Measurements from ENCODE around the gene KIAA0825.
"Not testable (repeated sequence)": the region's sequence is repeated elsewhere in the genome, so short reads cannot be mapped to it uniquely, and the experiment has no call there.

KIAA0825 gene

DNA sequence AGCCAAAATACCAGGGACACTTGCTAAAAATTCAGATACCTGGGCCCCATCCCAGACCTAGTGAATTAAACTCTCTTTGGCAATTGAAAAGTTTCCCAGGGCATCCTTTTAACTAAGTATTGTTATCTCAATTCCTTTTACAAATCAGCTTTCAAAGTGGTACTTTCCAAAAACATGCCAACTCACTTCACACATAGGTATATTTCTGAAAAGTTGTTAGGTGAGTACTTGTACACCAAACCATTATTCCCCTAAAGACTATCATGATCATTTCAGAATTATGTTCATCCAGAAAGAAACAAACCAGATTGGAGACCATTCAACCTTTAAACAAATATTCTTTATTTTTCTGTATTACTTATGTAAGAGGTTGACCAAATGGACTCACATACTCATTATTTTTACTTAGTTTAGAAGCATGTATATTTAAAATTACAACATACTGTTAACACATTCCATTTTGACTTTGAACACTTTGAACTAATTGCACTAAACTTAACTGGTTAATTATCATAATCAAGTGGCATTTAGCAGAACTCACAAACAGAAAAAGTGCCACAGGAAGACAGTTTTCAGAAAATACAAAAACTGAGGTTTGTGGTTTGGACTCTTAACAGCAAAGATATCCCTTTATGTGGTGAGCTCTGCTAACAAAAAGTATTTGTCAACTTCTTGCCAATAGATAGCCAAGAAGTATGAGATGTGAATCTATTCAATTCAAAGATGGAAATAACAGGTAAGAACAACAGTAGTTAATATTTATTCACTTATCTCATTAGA, 40.7 kb downstream of the KIAA0825 start:
- DNase-seq, result peak in 1 of 6 experiments; percentile 3

DNA sequence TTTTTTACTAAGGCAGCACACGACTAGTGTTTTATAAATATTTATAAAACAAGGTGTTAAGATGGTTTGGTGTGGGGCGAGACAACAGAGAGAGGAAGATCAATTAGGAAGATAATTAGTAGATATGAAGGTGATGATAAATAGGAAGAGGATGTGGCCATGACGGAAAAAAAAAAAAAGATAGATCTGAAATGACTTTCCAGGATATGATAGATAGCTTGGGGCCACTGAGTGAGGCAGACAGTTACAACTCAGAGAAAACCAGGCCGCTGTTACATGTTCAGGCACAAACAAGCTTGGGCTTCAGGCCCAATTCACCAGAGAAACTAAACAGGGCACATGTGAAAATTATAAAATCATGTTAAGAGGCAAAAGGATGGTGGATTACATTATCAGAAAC, 43.2 kb downstream of the KIAA0825 start:
- no peak for DNase-seq

DNA sequence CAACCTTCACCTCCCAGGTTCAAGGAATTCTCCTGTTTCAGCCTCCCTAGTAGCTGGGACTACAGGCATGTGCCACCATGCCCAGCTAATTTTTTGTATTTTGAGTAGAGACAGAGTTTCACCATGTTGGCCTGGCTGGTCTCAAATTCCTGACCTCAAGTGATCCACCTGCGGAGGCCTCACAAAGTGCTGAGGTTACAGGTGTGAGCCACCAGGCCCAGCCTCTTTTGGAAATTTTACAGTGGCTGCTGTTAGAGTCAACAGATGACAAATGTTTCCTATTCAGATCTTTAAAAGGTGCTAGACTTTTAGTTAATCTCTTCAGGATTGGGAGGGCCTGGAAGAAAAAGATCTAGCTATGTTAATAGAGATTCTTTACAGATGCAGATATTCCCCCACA, 45.1 kb downstream of the KIAA0825 start:
- not testable (repeated sequence) for DNase-seq

DNA sequence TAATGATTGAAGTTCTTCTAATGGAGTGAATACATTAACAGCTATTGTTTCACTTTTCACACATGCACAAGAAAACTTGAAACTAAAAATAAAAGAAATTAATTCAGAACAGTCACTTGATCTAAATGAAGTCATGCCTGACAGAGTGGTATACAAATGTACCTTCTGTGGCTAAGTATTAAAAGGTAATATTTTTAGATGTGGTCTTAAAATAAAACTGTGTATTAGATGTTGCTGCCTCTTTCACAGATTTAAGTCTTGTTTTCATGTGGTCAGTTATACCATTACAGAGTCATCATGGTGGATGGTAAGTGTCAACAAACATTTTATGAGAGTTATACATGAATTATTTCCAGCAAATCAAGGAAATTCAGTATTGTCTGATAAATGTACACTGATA, 47.0 kb downstream of the KIAA0825 start:
- DNase-seq, result no peak

DNA sequence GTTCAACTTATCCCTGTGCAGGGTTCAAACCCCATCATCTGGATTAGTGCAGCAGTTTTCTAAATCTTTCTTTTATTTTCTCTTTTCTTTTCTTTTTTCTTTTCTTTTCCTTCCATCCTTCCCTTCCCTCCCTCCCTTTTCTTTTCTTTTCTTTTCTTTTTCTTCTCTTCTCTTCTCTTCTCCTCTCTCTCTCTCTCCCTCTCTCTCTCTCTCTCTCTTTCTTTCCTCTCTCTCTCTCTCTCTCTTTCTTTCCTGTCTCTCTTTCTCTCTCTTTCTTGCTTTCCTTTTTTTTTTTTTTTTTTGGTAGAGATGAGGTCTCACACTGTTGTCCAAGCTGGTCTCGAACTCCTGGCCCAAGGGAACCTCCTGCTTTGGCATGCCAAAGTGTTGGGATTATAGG, 53.6 kb downstream of the KIAA0825 start:
- DNase-seq, result no peak

DNA sequence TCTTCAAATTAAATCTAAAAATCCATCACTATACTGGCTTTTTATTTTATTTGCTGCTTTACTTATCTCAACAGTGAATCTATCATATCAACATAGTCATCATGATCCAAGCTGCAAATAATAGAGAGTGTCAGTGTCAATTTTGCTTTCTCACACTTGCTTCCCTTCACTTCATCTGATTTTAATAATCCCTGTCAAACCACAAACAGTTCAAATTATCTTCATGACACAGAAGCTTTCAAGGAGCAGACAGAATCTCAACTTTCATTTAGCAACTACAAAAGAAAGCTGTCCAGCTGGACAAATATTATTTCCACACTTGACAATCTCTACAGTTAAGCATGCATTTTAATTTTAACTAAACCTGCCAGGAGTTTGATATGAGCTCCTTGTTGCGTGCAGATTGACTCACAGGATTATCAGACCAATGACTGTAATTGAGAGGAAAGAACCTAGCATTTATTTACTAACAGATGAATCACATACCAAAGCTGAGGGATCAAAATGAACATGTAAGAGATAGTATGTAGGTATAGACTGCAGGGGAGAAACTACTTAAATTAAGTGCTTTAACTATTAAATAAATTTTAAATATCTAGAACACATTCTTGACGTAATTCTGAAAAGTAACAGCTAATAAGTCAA, 56.0 kb downstream of the KIAA0825 start:
- no peak for DNase-seq

DNA sequence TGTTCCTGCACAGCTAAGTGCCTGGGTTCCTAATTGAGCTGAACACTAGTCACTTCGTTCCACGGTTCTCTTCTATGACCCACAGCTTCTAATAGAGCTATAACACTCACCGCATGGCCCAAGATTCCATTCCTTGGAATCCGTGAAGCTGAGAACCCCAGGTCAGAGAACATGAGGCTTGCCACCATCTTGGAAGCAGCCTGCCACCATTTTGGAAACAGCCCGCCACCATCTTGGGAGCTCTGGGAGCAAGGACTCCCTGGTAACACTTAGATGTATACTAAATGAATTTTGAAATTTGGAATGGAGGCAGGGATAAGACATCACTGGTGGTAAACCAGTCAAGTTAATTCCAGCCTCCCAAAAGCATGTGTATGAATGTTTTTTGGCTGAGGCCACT, 60.4 kb downstream of the KIAA0825 start:
- DNase-seq, result no peak

DNA sequence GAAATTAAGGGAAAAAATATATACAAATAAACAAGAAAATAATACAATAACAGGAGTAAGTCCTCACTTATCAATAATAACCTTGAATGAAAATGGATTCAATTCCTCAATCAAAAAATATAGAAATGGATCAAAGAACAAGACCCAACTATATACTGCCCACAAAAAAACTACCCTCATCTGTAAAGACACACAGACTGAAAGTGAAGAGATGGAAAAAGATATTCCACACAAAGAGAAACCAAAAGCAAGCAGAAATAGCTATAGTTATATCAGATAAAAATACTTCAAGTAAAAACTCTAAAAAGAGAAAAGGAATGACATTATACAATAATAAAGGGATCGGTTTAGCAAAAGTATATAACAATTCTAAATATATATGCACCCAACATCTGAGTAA, 66.5 kb downstream of the KIAA0825 start:
- no peak for DNase-seq

DNA sequence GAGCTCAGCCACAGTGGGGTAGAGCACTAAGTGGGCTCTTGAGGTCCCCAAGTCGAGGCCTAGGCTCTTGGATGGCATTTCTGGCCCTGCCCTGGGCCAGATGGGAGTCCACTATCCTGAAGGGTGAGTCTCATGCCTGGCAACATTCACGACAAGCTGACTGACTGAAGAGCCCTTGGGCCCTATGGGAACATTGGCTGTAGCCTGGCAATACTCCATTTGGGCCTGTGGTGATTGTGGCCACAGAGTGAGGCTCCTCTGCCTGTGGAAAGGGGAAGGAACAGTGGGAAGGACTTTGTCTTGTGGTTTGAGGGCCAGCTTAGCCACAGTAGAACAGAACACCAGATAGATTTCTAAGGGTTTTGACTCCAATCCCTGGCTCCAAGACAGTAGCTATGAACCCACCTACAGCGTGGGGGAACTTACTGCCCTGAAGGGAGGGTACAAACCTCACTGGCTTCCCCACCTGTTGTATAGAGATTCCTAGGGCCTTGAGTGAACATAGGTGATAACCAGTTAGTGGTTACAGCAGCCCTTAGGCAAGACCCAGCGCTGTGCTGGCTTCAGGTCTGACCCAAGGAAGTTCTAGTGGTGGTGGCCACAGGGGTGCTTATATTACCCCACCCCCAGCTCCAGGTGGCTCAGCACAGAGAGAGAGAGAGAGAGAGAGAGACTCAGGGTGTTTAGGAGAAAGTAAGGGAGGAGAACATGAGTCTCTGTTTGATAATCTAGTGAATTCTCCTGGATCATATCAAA, 72.4 kb downstream of the KIAA0825 start:
- DNase-seq, result no peak

DNA sequence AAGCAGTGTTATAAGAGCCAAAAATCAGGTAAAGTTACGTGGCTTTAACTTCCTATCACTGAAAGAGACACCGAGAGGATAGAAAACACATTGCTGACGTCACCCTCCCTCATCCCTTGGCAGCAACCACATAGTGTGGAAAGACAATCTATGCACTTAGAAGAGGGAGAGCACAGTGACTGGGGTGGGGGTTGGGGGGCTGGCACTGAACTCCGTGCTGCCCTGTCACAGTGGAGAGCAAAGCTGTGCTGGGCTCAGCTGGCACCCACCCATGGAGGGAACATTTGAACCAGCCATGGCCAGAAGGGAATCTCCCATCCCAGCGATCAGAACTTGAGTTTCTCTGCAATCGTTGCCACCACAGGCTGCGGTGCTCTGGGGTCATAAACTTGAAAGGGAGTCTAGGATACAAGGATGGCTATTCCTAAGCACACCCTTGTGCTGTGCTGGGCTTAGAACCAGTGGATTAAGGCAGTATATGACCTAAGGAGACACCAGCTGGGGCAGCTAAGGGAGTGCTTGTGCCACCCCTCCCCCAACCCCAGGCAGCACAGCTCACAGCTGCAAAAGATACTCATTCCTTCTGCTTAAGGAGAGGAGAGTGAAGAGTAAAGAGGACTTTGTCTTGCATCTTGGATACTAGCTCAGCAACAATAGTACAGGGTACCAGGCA, 73.4 kb downstream of the KIAA0825 start:
- no peak for DNase-seq

DNA sequence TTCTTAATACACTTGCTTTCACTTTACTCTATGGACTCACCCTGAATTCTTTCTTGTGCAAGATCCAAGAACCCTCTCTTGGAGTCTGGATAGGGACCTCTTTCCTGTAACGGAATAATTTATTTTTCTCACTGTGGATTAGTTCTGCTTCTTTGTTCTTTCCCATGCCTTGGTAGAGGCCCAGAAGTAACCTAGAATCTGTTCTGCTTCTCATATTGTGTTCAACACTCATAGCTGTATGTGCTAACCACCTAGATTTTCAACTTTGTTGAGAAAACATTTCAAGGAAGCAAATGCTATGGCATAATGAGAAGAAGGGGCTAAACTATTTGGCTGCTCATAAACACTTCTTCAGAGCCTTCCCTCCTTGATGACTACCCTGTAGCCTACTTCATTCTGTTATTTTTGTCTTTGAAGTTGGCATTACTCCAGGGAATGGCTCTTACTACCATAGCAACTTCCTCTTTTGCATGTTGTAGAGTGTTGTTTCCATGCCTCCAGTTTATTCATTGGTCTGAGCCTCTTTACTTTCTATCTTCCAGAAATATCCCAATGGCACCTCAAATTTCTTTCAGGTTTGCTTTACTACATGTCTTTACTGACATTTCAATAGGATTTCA, 74.3 kb downstream of the KIAA0825 start:
- DNase-seq, result no peak

DNA sequence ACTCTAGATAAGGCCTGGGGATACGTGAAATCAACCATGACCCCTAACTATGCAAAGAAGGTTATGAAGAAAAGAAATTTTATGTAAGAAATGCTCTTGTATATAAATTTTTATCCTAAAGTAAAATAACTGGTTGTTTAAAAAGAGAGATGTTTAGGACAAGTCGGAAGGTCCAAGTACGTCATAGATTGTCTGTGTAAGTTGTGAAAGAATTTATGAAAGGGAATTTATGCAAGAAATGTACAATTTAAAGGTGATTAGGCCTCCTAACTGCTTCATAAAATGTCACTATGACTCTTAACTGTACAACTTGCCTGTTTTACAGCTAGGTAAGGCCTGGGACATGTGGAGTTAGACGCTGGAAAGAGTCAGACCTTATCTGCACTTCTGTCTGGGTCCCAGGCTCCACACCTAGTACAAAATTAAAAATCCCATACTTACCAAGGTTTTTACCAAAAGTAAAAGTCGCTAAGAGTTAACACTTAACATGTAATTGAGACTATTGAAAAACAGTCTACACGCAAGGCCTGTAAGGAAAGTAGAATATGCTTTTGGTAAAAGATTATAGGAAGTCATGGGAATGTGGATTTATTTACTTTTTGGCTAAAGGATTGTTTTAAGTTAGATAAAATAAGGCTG, 77.4 kb downstream of the KIAA0825 start:
- DNase-seq, result no peak

DNA sequence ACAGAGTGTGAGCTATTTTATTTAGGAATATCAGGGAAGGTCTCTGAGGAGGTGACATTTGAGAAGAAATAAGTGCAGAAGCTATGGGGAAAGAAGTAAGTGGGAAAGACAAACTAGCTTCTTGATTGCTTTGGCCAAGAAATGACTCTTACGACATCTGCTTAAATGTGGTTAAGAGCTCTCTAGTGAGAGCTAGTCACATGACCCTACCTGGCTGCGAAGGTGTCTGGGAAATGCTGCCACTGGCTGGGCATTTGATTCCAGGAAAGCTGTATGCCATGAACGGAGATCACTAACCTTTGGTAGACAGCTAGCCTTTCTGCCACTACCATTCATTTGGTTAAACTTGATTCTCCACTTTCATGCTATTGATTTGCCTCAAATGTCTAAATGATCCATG, 80.1 kb downstream of the KIAA0825 start:
- no peak for DNase-seq

DNA sequence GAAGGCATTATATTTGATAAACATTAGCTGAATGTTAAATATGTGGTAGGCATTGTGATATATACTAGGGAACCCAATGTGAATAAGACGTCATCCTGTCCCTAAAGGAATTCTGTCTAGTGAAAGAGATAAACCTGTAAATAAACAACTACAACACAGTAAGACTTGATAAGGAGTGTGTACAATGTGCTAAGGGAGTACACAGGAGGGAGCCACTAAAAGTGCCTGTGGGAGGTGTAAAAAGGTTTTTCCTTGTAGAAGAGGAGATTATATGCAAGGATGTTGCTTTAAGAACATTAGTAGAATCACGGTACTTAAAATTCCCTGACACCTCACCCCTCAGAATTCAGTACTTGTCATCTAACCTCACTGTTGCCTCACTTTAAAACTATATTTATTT, 91.7 kb downstream of the KIAA0825 start:
- no peak for DNase-seq

DNA sequence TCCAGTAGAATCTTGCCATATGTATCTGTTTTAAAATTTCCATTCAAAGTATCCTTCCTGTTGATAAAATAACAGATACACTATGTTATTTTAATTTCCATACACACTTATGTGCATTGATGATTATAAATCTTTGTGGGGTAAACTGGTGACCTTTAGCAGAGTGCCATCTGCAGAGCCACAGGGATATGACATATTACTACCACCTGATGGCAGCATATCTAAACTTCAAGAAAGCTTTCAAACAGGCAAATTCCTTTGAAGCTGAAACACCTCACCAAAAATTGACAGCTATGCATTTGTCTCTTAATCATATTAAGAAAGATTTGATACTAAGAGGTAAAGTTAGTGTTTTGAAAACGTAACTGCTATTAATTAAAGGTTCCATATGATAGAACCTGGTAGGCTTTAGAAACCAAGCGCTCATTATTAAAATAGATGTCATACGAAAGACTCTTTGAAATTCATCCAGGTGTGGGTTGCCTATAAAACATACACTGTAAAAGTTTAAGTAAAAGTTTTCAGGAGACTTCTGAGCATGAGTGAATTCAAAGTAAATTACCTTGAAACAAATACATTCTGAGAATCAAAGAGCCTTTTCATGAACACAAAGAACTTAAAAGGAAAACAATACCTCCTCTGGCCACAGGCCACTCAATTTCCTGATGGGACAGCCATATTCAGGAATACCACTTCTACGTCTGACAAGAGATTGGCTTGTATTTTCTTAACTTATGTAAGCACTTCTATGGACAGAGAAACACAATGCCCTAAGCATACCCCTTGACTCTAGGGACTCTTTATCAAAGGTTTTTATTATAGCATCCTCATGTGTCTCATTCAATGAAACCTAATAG, 93.3 kb downstream of the KIAA0825 start:
- DNase-seq, result peak in 3 of 6 experiments; percentile 1 to 26 (median 13)

DNA sequence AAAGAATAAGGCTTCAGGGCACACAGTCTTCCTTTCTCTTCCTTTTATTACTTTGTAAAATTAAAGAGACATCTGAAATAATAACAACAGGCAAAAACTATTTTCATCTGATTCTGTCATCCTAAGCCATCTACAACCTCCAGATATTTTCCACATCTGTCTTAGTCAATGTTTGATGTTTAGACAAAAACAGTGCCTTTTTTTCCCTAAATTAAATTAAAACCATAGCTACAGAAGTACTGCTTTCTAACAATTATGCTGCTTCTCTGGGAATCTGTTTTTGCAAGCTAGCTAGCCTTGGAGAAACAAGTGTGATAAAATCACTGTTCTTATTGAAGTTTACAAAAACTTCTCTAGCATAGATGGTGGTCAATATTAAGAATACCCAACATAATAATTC, 95.4 kb downstream of the KIAA0825 start:
- DNase-seq, result no peak

DNA sequence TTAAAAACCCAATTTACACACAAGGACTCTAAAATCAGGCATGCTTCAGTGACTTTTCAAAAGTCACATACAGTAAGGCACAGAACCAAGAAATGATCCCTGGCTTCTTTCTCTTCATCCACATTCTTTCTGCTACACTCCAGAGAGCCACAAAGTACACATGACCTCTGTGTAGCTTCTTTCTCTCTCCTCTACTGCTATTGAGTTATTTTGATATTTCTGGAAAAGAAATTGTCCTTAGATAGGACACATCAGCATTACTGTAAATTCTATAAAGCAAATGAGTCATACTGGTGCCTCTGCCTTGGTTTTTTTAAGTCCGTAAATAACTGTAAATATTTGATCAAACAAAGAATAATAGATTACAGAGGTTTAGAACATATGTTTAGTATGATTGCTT, 96.3 kb downstream of the KIAA0825 start:
- no peak for DNase-seq

DNA sequence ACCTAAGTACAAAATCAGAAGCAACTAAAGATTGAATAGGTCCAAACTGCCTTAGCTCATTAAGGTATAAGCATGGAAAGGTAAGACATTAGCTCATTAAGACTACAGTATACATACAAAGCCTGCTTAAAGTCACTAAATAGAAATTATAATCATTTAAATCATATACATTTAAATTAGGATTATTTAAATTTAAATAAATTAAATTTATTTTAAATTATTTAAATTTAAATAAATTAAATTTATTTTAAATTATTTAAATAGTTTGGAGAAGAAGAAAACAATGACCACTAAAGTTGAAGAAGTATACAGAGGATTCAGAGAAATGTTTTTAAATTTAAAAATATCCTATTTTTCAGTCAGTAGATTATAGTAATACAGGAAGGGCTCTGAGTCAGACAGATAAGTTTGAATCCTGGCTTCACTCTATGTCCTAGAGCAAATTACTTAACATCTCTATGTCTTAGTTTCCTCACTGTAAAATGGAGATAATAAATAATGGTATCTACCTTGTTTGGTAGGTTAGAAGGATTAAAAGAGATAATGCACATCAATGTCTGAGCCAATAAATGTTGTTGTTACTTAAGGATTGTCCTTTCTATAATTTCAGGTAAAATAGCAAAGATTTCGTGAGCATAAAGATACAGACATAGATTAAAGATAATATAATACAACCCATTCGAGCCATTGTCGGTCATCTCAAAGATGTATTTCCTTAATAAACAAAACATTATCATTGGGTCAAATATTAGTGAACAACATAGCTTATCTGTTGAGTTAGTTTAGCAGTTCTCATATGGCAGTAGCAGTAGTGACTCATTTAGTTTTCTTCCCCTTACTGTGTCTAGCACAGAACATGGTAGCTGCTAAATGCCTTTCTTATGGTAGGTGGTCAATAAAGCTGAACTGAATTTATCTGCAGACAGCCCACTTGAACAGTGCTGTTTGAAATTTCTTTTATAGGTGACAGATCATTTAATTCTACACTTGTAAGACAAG, 100.6 kb downstream of the KIAA0825 start:
- no peak for DNase-seq

DNA sequence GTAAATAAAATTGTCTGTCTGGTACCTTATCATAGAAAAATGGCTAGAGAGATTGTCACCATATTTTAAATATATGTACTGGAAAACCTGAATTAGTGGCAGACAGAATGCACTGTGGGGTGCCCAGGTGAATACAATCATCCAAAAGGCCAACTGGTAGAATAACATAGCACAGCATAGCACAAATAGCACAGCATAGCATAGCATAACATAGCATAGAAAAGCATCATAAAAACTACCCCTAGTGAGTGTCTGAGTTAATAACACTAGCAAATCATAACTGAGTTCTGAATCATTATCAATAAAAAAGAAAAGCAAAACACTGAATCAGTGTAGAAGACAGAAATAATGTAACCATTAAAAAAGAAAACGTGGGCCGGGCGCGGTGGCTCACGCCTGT, 102.3 kb downstream of the KIAA0825 start:
- no peak for DNase-seq
